Upper lobe of left lung (tissue), 4 donors: ENCODE measurements around the gene ELOVL5.

Source experiments
- CTCF ChIP-seq, 6 experiments: fragments of 450-650 bp in 4 of 6; fragments of 200-600 bp in 2 of 6; sonication (generic) in 2 of 6; IDR thresholded peaks; one replicate each; pipeline ENCODE4 v1.5.1; 2016 to 2019; ENCODE audit warnings: antibody characterized with exemption in 6 of 6
- POLR2A ChIP-seq, 4 donors: fragments of 450-650 bp; IDR thresholded peaks; one replicate each; pipeline ENCODE4 v1.5.1; 2016 to 2017; ENCODE audit warnings: antibody characterized with exemption in 4 of 4, mild to moderate bottlenecking in 2 of 4

DNA sequence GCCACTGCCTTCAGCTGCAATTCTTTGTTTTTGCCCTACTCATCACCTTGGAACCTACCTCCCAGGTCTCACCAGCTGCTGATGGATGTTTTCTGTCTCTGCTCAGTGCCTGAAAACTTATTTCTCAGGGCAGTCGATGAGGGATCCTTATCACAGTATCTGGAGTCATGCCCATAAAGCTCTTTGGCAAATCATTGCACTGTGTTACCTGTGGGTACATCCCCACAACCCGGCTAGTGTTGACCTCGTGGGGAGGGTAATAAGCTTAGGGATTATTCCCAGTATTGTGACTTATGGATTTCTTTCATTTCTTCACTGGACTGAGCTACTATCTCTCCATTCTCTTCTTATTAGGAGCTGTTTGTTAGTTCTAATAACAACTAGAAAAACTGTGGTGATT, 91.7 kb downstream of the ELOVL5 start:
- TF ChIP-seq CTCF (IDR thresholded peaks at IDR 0.05), result no peak
- TF ChIP-seq POLR2A (IDR thresholded peaks at IDR 0.05), result no peak
